Stimulated activated naive B cell treated with anti-CD40 and anti-IgM and Interleukin-4, amounts not matched to agents 10 μg/mL and 1 μg/mL and 100 μg/mL, for 72 hours (primary cell): ENCODE data around the gene IL6ST.
A peak's percentile ranks its signal among the peaks of the same experiment; 100 is the strongest.
"Not testable (repeated sequence)": the region's sequence is repeated elsewhere in the genome, so short reads cannot be mapped to it uniquely, and the experiment has no call there.

ENCODE experiments used
- ATAC-seq, 2 donors: fragments of 150-1000 bp; cut with Tn5 transposase; replicated peaks; 2 replicates each; pipeline ENCODE4 v1.10.0; 2021; ENCODE audit warnings: moderate library complexity in 1 of 2
- DNase-seq: peaks from one replicate; pipeline ENCODE4 v3.0.0; 2021
- H3K27ac Mint-ChIP-seq: one replicate; pipeline ENCODE4 v1.8.0; 2022; ENCODE audit warnings: mild to moderate bottlenecking, mixed read lengths
- H3K27me3 Mint-ChIP-seq, 2 donors: one replicate each; pipeline ENCODE4 v1.8.0; 2022; ENCODE audit warnings: mixed read lengths in 2 of 2
- H3K36me3 Mint-ChIP-seq, 2 donors: one replicate each; pipeline ENCODE4 v1.8.0; 2022; ENCODE audit warnings: mixed read lengths in 2 of 2, mild to moderate bottlenecking in 1 of 2
- H3K4me1 Mint-ChIP-seq, 2 donors: one replicate each; pipeline ENCODE4 v1.8.0; 2022; ENCODE audit warnings: mixed read lengths in 2 of 2, mild to moderate bottlenecking in 1 of 2
- H3K4me3 Mint-ChIP-seq, 2 donors: one replicate each; pipeline ENCODE4 v1.8.0; 2022; ENCODE audit warnings: mild to moderate bottlenecking in 2 of 2, mixed read lengths in 2 of 2, moderate library complexity in 1 of 2
- H3K9me3 Mint-ChIP-seq, 2 donors: one replicate each; pipeline ENCODE4 v1.8.0; 2022; ENCODE audit warnings: mixed read lengths in 2 of 2, mild to moderate bottlenecking in 1 of 2

The IL6ST gene

DNA sequence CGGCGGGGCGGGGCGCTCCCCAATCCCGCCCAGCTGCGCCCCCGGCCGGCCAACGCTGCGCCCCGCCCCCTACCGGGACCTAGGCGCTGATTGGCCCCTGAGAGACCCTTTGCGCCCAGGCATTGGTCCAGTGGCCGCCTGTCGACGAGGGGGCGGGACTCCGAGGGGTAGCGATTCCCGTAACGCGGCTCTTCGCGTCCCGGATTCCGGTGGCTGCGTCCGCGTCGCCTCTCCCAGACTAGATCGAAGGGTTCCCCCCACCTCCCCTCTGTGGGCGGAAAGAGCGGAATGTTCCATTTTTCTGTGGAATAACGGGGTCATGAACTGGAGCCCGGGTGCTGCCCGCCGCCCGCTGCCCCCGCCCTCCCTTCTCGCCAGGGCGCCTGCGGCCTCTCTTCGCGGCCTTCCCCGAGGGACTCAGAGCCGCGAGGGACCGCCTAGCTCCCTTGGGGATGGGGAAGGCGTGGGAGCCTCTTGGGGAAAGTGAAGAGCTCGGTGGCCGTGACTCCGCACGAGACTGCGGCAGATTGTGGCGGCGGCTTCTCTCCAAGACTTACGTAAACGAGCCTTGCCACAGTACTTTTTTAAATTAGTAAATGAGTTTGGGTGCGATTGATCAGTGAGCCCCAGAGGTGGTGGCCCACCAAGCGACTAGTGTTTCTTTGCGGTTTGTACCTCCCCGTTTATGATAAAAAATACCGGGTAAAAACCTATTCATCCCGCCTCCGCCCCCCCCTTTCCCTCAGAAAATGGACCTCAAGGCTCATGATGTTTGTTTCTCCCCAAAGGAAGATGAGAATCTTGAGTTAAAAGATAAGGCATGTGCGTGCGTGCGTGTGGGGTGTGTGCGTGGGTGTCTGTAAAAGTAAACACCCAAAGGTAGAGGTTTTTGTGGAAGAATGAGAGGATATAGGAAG is 493 bp upstream of the IL6ST start:
- ATAC-seq (peak; percentile 95), DNase-seq (peak; percentile 97)
- H3K4me1 Mint-ChIP-seq: peaks cover 15 to 23% of the 10 kb centered on the region in 2 donors
- H3K4me3 Mint-ChIP-seq: peak overlapping the region; percentile 80 to 92
- H3K27me3 Mint-ChIP-seq: peaks cover 4 to 13% of the 10 kb centered on the region in 2 donors
- peaks cover 0 to 4% of the 10 kb centered on the region in 2 donors for H3K9me3 Mint-ChIP-seq
- H3K36me3 Mint-ChIP-seq: peaks cover 6 to 9% of the 10 kb centered on the region in 2 donors
- H3K27ac Mint-ChIP-seq: peak overlapping the region; percentile 94

DNA sequence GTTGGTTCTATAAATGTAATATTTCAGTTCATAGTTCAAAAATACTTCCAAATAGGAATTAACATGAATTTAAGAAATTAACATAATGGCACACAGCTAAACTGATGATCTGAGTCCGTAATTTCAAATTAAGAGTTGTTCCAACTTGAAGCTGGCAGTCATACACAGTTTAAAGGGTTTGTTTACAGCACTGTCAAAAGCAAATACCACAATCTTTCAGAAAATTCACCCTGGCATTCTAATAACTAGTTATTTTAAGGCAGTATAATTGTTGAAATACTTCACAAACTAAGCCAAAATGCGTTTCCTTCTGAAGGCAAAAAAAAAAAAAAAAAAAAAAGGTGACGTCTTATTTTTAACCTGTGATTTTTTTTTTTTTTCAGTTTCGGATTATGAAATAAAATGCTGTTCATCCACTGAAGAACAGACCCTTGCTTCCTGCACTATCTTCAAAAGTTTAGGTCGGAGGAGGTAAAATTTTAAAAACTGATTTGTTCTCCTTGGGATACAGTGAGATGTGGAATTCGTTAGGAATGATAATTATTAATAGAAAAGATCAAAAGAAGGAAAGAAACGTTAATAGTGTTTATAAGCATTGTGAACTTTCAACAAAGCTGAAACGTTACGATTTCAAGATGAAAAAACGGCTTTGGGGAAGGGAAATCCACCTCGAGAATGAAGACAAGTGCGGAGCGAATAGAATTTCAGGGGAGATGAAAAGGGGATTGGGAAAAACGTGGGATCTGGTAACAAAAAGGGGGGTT is 850 bp downstream of the IL6ST start:
- H3K27me3 Mint-ChIP-seq: peaks cover 4 to 13% of the 10 kb centered on the region in 2 donors
- peaks cover 0 to 4% of the 10 kb centered on the region in 2 donors for H3K9me3 Mint-ChIP-seq
- ATAC-seq: no peak
- H3K36me3 Mint-ChIP-seq: peaks cover 6 to 13% of the 10 kb centered on the region in 2 donors
- H3K27ac Mint-ChIP-seq: peak overlapping the region; percentile 94
- no peak for DNase-seq
- peaks cover 19 to 32% of the 10 kb centered on the region in 2 donors for H3K4me1 Mint-ChIP-seq
- peak overlapping the region; percentile 80 to 92 for H3K4me3 Mint-ChIP-seq

DNA sequence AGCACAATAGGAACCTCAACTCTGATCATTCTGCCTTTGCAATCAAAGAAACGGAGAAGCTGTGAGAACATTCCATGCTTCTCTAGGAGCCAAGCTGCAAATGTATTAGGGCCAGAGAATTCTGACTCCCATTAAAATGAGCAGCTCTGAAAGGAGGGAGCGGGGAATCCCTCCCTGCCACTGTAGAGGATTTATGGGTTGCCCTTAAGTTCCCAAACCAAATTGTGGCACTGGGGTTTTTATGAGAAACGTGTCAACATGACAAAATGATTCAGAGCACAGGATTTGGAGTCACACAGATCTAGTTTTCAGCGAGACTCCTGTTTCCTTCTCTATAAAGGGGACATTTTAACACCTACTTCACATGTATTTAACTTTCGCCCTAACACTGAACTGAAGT is 1.8 kb downstream of the IL6ST start:
- Mint-ChIP-seq H3K27ac (no peak overlapping the region), H3K9me3 (peaks cover 0 to 4% of the 10 kb centered on the region in 2 donors), H3K4me1 (peaks cover 19 to 32% of the 10 kb centered on the region in 2 donors), H3K36me3 (peaks cover 6 to 14% of the 10 kb centered on the region in 2 donors), H3K27me3 (peaks cover 0 to 9% of the 10 kb centered on the region in 2 donors), H3K4me3 (peak overlapping the region in 1 of 2 donors; percentile 41)
- no peak for DNase-seq
- ATAC-seq: no peak

DNA sequence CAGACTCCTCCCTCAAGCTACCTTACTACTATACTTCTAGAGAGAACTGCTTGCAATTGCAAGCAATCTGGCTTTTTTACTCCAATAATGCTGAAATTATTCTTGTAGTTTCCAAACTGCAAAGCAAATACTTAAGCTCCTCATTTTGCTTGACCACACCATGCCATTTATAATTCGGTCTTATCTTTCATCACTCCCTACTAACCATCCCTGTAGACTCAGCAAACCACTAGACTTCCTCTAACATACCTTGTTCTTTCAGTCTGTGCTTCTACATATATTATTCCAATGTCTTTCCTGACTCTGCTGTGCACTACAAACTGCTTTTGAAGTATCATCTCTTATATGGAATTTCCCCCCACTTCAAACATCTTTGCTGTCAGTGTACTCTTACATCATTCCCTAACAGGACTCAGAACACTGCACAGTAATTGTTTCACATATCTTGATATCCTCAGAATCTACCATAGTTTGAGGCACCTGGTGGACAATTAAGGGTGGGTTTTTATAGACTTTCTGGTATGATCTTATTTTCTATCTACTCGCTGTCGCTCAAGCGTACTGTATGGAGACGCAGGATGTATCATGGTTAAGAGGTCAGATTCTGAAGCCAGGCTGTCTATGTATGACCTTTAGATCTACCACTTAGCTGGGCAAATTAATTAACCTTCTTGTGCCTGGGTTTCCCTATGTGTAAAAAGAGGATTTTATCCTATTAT is 2.8 kb downstream of the IL6ST start:
- Mint-ChIP-seq H3K27me3 (peaks cover 0 to 2% of the 10 kb centered on the region in 2 donors), H3K4me3 (no peak overlapping the region), H3K27ac (no peak overlapping the region), H3K4me1 (peaks cover 19 to 37% of the 10 kb centered on the region in 2 donors), H3K36me3 (peaks cover 6 to 15% of the 10 kb centered on the region in 2 donors), H3K9me3 (peaks cover 0 to 4% of the 10 kb centered on the region in 2 donors)
- ATAC-seq (no peak), DNase-seq (no peak)

DNA sequence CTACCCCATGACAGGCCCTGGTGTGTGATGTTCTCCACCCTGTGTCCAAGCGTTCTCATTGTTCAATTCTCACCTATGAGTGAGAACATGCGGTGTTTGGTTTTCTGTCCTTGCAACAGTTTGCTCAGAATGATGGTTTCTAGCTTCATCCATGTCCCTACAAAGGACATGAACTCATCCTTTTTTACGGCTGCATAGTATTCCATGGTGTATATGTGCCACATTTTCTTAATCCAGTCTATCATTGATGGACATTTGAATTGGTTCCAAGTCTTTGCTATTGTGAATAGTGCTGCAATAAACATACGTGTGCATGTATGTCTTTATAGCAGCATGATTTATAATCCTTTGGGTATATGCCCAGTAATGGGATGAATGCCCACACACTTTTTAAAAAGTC is 3.9 kb downstream of the IL6ST start:
- H3K27ac Mint-ChIP-seq, H3K4me3 Mint-ChIP-seq, ATAC-seq, DNase-seq, H3K27me3 Mint-ChIP-seq, H3K9me3 Mint-ChIP-seq: not testable (repeated sequence)
- Mint-ChIP-seq H3K4me1 (peaks cover 19 to 37% of the 10 kb centered on the region in 2 donors), H3K36me3 (peaks cover 6 to 24% of the 10 kb centered on the region in 2 donors)

DNA sequence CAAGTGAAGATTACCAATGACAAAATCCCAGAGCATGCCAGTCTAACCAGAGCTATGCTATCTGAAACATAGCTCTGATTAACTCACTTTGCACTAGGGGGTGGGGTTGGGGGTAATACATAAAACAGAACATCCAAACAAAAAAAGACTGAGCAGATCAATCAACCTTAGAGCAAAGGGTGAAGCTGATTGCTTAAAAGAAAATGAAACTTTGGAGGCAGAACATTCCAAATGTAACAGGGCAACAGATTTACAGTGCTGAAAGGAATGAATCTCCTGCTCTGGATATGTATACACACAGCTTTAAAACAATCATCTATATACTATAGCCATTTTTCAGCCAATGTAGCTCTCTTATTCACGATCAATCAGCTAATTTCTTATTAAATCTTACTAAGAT is 4.9 kb downstream of the IL6ST start:
- Mint-ChIP-seq H3K9me3 (peaks cover 0 to 4% of the 10 kb centered on the region in 2 donors), H3K27ac (no peak overlapping the region), H3K4me3 (no peak overlapping the region), H3K27me3 (no peaks in the 10 kb centered on the region), H3K36me3 (peaks cover 6 to 24% of the 10 kb centered on the region in 2 donors), H3K4me1 (peaks cover 17 to 37% of the 10 kb centered on the region in 2 donors)
- DNase-seq: no peak
- ATAC-seq: no peak

DNA sequence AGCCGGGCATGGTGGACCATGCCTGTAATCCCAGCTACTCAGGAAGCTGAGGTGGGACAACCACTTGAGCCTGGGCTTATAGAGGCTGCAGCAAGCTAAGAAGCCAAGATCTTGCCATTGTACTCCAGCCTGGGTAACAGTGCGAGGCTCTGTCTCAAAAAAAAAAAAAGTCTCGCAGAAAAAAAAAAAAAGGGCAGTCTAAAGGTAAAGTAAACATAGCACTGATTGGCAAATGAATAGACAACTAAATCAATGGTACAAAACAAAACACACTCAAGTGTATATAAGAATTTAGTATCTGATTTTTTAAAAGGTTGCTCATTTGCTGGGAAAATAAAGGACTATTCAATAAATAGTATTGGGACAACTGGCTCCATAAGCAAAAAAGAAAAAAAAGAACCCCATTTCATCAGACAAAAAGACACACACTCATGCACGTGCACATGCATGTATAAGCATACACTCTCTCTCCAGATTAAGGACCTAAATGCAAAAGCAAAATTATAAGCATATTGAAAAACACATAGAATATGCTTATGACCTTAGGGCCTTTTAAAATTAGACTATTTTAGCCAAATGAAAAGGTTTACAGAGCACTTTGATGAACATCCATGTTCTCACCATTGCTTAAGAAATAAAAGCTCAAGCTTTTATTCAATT is 5.7 kb downstream of the IL6ST start:
- peaks cover 6 to 24% of the 10 kb centered on the region in 2 donors for H3K36me3 Mint-ChIP-seq
- H3K27ac Mint-ChIP-seq: no peak overlapping the region
- H3K9me3 Mint-ChIP-seq: peaks cover 0 to 4% of the 10 kb centered on the region in 2 donors

DNA sequence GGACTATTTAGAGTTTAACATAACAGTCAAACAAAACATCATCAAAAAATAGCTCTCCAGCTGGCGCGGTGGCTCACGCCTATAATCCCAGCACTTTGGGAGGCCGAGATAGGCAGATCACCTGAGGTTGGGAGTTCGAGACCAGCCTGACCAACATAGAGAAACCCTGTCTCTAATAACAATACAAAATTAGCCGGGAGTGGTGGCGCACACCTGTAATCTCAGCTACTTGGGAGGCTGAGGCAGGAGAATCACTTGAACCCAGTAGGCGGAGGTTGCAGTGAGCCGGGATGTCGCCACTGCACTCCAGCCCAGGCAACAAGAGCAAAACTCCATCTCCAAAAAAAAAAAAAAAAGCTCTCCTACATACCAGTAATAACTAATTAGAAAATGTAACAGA is 6.3 kb downstream of the IL6ST start:
- H3K27ac Mint-ChIP-seq, H3K9me3 Mint-ChIP-seq, DNase-seq, H3K27me3 Mint-ChIP-seq, ATAC-seq, H3K4me3 Mint-ChIP-seq: not testable (repeated sequence)
- peaks cover 6 to 24% of the 10 kb centered on the region in 2 donors for H3K36me3 Mint-ChIP-seq
- peaks cover 19 to 37% of the 10 kb centered on the region in 2 donors for H3K4me1 Mint-ChIP-seq

More for the DNA sequence above, 5.7 kb downstream of the IL6ST start:
- H3K4me1 Mint-ChIP-seq: peaks cover 17 to 37% of the 10 kb centered on the region in 2 donors
- DNase-seq (no peak), ATAC-seq (no peak)
- H3K4me3 Mint-ChIP-seq: no peak overlapping the region
- H3K27me3 Mint-ChIP-seq: no peaks in the 10 kb centered on the region

DNA sequence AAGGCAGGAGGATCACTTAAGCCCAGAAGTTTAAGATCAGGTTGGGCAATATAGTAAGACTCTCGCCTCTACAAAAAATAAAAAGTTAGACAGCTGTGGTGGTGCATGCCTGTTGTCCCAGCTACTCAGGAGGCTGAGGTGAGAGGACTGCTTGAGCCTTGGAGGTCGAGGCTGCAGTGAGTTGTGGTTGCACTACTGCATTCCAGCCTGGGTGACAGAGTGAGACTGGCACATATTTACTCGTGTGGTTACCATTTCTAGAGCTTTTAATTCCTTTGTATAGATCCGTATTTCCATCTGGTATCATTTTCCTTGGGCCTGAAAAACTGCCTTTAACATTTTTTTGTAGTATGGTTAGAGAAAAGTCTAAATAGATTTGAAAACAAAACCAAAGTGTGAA is 7.8 kb downstream of the IL6ST start:
- Mint-ChIP-seq H3K4me1 (peaks cover 12 to 36% of the 10 kb centered on the region in 2 donors), H3K4me3 (no peak overlapping the region), H3K27ac (no peak overlapping the region), H3K36me3 (peaks cover 6 to 23% of the 10 kb centered on the region in 2 donors), H3K27me3 (no peaks in the 10 kb centered on the region), H3K9me3 (peaks cover 0 to 4% of the 10 kb centered on the region in 2 donors)
- no peak for ATAC-seq
- DNase-seq: no peak

DNA sequence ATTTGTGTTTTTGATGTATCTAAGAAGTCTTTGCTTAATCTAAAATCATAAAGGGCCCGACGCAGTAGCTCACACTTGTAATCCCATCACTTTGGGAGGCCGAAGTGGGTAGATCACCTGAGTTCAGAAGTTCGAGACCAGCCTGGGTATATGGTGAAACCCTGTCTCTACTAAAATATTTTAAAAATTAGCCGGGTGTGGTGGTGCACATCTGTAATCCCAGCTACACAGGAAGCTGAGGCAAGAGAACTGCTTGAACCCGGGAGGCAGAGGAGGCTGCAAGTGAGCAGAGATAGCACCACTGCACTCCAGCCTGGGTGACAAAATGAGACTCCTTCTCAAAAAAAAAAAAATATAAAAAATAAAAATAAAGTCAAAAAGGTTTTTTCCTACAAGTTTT is 9.6 kb downstream of the IL6ST start:
- Mint-ChIP-seq H3K4me3 (no peak overlapping the region), H3K27me3 (no peaks in the 10 kb centered on the region), H3K27ac (no peak overlapping the region), H3K36me3 (peaks cover 0 to 15% of the 10 kb centered on the region in 2 donors), H3K9me3 (no peaks in the 10 kb centered on the region), H3K4me1 (peaks cover 8 to 23% of the 10 kb centered on the region in 2 donors)
- no peak for ATAC-seq
- DNase-seq: no peak

DNA sequence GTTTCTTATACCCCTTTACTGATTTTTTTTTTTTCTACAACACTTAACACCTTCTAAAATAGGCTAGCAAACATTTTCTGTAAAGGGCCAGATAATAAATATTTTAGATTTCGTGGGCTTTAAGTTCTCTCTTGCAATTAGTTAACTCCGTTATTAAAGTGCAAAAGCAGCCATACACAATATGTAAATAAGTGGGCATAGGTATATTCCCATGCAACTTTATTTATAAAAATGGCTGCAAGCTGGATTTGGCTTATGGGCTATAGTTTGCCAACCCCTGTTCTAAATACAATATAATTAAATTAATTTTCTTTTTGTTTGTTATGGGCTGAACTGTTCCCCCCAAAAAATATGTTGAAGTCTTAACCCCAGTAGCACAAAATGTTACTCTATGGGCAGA is 10.8 kb downstream of the IL6ST start:
- ATAC-seq: no peak
- no peaks in the 10 kb centered on the region for H3K9me3 Mint-ChIP-seq
- no peak overlapping the region for H3K4me3 Mint-ChIP-seq
- H3K27me3 Mint-ChIP-seq: no peaks in the 10 kb centered on the region
- H3K4me1 Mint-ChIP-seq: peaks cover 3 to 16% of the 10 kb centered on the region in 2 donors
- DNase-seq: no peak
- no peak overlapping the region for H3K27ac Mint-ChIP-seq
- peaks cover 3 to 14% of the 10 kb centered on the region in 2 donors for H3K36me3 Mint-ChIP-seq

DNA sequence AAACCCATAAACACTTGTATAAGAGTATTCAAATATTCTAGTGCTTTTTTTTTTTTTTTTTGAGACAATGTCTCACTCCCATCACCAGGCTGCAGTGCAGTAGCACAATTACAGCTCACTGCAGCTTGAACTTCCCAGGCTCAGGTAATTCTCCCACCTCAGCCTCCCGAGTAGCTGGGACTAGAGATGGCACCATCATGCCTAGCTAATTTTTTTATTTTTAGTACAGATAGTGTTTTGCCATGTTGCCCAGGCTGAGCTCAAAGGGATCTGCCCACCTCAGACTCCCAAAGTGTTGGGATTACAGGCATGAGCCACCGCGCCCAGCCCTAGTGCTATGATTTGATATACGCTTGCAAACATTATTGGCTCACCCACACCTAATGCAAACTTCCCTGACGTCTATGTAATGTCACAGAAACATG is 11.8 kb downstream of the IL6ST start:
- DNase-seq (no peak), ATAC-seq (no peak)
- no peak overlapping the region for H3K4me3 Mint-ChIP-seq
- no peaks in the 10 kb centered on the region for H3K9me3 Mint-ChIP-seq
- H3K27ac Mint-ChIP-seq: no peak overlapping the region
- H3K27me3 Mint-ChIP-seq: no peaks in the 10 kb centered on the region
- H3K4me1 Mint-ChIP-seq: peaks cover 3 to 16% of the 10 kb centered on the region in 2 donors
- H3K36me3 Mint-ChIP-seq: peaks cover 4 to 16% of the 10 kb centered on the region in 2 donors

DNA sequence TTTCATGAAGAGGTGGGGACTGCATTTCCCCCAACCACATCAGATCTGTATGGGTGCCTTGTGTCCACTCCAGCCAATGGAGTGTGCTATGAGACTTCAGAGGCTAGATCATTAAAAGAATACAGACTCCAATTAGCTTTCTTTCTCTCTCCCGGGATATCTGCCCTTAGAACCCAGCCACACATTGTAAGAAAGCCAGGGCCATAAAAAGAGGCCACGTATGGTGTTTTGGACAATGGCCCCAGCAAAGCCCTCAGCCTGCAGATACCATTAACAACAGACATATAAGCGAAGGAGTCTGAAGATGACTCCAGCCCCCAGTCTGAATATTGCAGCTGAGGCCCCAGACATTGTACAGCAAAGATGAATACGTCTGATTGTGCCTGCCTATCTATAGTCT is 21.5 kb downstream of the IL6ST start:
- peaks cover 0 to 4% of the 10 kb centered on the region in 2 donors for H3K4me1 Mint-ChIP-seq
- no peaks in the 10 kb centered on the region for H3K9me3 Mint-ChIP-seq
- H3K4me3 Mint-ChIP-seq: no peak overlapping the region
- DNase-seq (no peak), ATAC-seq (no peak)
- peaks cover 10 to 25% of the 10 kb centered on the region in 2 donors for H3K36me3 Mint-ChIP-seq
- H3K27me3 Mint-ChIP-seq: no peaks in the 10 kb centered on the region
- no peak overlapping the region for H3K27ac Mint-ChIP-seq
